Subcutaneous adipose tissue (tissue), 4 donors: Measurements from ENCODE around the gene PLAAT1. TPM values are rescaled to one million over a fixed set of nuclear protein-coding genes. Genes with fewer than 3 reads are reported as not detected.

ENCODE experiments used
- CTCF ChIP-seq: fragments of 450-650 bp; IDR thresholded peaks from one replicate; pipeline ENCODE4 v1.5.1; 2016; ENCODE audit warnings: low read depth, mild to moderate bottlenecking, control low read depth, antibody characterized with exemption, moderate library complexity
- total RNA-seq, 4 donors: library from RNA; depleted of rRNA; stranded (reverse); fragments of >200 nt; gene quantifications; one replicate each; pipeline ENCODE4 v1.1.0, GENCODE V29; 2016

Gene PLAAT1
- total RNA-seq, 4 donors from 2014 or later: 0.66 to 1.8 TPM; not detected in 2

GRCh38 chr3:193253986-193254660, 13.1 kb downstream of the PLAAT1 start:
- no peak for TF ChIP-seq CTCF

- TF ChIP-seq CTCF: no peak
Measured at GRCh38 chr3:193261970-193262369, 20.9 kb downstream of the PLAAT1 start.

GRCh38 chr3:193262707-193263106, 21.7 kb downstream of the PLAAT1 start:
- no peak for TF ChIP-seq CTCF

- TF ChIP-seq CTCF: no peak
Measured at GRCh38 chr3:193269343-193270028, 28.5 kb downstream of the PLAAT1 start.

- TF ChIP-seq CTCF: no peak
Measured at GRCh38 chr3:193270451-193270850, 29.4 kb downstream of the PLAAT1 start.

- TF ChIP-seq CTCF: no peak
Measured at GRCh38 chr3:193271101-193271840, 30.2 kb downstream of the PLAAT1 start.

GRCh38 chr3:193292386-193292785, 51.4 kb downstream of the PLAAT1 start:
- no peak for TF ChIP-seq CTCF
